Pons (tissue), 1 donor: Measurements from ENCODE around the gene PRDM2.
"Not testable (repeated sequence)": the region's sequence is repeated elsewhere in the genome, so short reads cannot be mapped to it uniquely, and the experiment has no call there.

Experiments used
- DNase-seq: peaks from one replicate; pipeline ENCODE4 v3.0.0-alpha.2; 2016; ENCODE audit warnings: low spot score

Gene PRDM2, protein sequence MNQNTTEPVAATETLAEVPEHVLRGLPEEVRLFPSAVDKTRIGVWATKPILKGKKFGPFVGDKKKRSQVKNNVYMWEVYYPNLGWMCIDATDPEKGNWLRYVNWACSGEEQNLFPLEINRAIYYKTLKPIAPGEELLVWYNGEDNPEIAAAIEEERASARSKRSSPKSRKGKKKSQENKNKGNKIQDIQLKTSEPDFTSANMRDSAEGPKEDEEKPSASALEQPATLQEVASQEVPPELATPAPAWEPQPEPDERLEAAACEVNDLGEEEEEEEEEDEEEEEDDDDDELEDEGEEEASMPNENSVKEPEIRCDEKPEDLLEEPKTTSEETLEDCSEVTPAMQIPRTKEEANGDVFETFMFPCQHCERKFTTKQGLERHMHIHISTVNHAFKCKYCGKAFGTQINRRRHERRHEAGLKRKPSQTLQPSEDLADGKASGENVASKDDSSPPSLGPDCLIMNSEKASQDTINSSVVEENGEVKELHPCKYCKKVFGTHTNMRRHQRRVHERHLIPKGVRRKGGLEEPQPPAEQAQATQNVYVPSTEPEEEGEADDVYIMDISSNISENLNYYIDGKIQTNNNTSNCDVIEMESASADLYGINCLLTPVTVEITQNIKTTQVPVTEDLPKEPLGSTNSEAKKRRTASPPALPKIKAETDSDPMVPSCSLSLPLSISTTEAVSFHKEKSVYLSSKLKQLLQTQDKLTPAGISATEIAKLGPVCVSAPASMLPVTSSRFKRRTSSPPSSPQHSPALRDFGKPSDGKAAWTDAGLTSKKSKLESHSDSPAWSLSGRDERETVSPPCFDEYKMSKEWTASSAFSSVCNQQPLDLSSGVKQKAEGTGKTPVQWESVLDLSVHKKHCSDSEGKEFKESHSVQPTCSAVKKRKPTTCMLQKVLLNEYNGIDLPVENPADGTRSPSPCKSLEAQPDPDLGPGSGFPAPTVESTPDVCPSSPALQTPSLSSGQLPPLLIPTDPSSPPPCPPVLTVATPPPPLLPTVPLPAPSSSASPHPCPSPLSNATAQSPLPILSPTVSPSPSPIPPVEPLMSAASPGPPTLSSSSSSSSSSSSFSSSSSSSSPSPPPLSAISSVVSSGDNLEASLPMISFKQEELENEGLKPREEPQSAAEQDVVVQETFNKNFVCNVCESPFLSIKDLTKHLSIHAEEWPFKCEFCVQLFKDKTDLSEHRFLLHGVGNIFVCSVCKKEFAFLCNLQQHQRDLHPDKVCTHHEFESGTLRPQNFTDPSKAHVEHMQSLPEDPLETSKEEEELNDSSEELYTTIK (N-terminal part only)

GRCh38 chr1:13699936-13700520, at the start of gene PRDM2:
TSS of gene PRDM2 (plus strand) at chr1:13700188. CDS start at chr1:13715606, 15,418 bp downstream.
- no peak for DNase-seq

DNA sequence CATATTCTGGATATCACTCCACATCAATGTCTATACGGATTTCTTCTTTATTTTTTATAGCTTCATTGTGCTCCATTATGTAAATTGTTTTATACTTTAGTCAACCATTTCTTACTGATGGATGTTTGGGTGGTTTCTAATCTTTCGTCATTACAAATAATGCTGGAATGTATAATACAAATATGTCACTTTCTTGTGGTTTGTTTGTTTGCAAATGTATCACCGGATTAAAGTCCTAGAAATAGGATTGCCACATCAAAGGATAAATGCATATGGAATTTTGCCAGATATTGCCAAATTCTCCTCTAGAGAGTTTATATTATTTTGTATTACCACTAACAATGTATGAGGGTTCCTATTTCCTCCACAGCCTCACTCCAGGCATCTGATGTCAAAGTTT, 48.7 kb upstream of the PRDM2 start:
- DNase-seq = no peak

- DNase-seq = no peak
Observed at GRCh38 chr1:13652238-13652637, 47.8 kb upstream of the PRDM2 start.

DNA sequence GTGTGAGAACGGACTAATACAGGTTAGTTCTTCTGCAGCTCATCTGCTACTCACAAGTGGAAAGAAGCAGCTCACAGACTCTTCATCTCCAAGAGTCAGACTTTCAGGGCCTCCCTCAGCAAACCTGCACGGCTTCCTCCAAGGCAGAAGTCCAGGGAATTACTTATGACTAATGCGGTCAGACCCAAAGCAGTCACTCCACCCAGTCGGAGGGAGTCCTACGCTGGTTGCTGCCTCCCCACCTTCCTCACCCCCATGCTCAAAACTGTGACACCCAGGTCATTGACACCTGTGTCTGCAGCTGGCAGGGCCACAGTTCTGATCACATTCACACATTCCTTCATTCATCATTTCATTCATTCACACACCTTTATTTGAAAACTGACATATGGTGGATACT, 38.4 kb upstream of the PRDM2 start:
- no peak for DNase-seq

DNA sequence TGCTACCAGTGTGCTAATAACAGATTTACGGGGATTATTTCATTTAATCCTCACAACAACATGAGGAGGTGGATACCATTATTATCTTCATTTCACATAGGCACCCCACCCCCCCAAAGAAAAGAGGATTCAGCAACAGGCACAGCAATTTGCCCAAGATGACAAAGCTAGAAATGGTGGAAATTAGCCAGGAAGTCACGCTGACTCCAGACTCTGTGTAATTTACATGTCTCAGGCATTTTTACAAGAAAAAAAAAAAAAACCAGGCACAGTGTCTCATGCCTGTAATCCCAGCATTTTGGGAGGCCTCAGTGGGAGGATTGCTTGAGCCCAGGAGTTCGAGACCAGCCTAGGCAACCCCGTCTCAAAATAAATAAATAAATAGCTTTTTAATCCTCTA, 37.5 kb upstream of the PRDM2 start:
- DNase-seq = no peak

DNA sequence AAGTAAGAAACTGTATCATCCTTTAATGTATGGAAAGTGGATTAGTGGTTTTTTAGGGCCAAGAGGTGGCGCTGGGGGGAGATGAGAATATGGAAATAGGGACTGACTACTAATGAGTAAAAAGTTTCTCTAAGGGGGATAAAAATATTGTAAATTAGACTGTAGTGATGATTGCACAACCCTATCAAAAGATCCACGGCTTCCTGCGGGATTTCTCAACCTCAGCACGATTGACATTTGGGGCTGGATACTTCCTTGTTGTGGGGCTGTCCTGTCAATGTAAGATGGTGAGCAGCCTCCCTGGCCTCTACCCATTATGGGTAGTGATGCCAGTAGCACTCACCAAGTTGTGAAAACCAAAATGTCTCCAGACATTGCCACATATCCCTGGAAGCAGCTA, 36.0 kb upstream of the PRDM2 start:
- DNase-seq = no peak

GRCh38 chr1:13664451-13664850, 35.5 kb upstream of the PRDM2 start:
- no peak for DNase-seq

DNA sequence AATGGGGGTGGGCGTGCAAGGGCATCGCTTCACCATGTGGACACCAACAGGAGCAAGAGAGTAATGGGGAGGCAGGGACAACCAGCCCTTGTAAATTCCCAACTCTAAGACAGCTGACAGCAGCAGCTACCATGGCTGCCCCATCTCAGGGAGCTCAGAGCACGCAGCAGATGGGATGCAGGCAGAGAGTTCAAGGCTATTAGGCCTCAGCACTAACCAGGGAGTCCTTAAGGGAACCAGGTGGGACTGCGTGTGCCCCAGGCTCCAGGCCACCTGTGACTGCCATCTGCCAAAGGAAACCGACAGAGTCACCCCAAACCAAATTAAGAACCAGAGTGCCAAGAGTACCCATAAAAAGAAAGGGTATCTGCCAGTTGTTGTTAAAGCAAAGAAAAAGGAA, 33.7 kb upstream of the PRDM2 start:
- DNase-seq = no peak

- no peak for DNase-seq
Observed at GRCh38 chr1:13667691-13668090, 32.3 kb upstream of the PRDM2 start.

DNA sequence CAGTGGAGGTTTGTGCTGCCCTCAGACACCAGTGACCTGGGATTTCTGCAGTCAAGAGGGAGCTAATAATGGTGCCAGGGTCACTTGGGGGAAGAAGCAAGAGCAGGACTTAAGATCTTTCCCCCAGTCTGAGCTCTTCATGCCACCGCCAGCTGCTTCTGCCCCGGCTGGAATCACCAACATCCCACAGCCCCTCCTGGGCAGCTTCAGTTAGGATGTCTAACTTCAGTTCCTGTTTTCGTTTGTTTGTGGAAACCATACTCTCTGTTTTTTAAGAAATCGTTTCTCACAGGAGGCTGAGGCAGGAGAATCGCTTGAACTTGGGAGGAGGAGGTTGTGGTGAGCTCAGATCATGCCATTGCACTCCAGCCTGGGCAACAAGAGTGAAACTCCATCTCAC, 25.6 kb upstream of the PRDM2 start:
- DNase-seq = no peak

- DNase-seq = no peak
Observed at GRCh38 chr1:13675151-13675651, 24.8 kb upstream of the PRDM2 start.

DNA sequence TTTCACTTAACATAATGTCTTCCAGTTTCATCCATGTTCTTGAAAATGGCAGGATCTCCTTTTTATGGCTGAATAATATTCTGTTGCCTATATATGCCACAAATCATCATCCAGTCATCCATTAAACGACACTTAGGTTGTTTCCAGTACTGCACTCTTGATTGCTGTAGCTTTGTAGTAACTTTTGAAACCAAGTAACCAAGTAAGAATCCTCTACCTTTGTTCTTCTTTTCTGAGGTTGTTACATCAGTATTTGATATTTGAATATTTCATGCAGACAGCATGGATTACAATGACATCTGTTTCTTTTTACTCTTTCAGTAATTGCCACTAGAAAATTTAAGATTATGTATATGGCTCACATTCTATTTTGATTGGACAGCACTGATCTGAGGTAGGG, 22.1 kb upstream of the PRDM2 start:
- DNase-seq = no peak

DNA sequence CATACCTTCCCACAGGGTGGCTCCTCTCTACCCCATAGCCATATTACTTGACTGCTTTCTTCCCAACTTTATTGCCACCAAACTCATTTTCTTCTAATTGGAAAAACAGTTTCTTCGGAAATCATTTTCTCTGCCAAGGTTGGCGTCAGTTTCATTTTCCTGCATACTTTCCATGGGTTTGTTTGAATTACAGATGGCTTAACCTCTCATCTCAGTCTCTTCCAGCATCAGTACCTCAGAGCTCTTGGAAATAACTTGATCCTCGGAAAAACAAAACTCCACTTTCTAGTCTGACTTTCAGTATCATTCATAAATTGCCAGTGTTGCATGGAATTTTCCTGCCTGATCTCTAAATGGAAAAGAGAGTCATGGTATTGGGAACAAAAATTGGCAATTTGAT, 20.3 kb upstream of the PRDM2 start:
- no peak for DNase-seq

DNA sequence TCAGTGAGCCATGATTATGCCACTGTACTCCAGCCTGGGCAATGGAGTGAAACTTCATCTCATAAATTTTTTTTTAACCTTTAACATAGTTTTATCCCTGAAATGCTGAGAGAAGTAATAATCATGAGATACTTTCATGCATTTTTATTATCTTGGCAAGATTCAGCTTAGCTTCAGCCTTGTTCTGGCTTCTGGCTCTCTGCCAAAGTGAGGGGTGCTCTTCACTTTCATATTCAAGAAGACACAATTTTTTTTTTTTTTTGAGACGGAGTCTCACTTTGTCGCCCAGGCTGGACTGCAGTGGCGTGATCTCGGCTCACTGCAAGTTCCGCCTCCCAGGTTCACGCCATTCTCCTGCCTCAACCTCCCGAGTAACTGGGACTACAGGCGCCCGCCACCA, 19.4 kb upstream of the PRDM2 start:
- DNase-seq = not testable (repeated sequence)

- DNase-seq = no peak
Observed at GRCh38 chr1:13681921-13682320, 18.1 kb upstream of the PRDM2 start.

GRCh38 chr1:13682444-13682843, 17.5 kb upstream of the PRDM2 start:
- DNase-seq = no peak

GRCh38 chr1:13683206-13683605, 16.8 kb upstream of the PRDM2 start:
- no peak for DNase-seq

DNA sequence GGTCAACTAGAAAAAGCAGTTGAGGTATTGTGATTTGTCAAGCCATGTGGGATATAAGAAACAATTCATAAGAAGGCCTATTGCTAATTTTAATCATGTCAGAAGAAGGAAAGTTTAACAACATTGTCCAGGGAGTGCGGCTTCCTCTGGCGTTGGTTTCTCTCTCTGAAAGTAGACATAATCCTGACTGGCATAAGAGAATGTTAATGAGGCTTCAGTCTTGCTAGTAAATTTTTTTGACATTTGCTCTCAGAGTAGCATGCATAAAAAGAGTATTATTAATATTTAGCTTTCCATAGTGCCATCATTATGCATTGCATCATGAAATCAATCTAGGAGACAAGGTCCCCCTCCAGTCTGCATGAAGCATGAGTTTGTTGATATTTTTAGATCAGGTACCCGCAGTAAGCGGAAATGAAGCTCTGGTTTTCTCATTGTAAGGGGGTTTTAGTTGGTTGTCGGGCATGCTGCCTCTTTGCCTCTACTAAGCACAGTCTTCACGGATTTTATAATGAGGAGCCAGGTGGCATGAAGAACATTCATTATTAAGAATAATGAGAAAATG, 12.8 kb upstream of the PRDM2 start:
- no peak for DNase-seq

- not testable (repeated sequence) for DNase-seq
Observed at GRCh38 chr1:13693094-13693493, 6.9 kb upstream of the PRDM2 start.

GRCh38 chr1:13694886-13695684, 4.9 kb upstream of the PRDM2 start:
- no peak for DNase-seq

DNA sequence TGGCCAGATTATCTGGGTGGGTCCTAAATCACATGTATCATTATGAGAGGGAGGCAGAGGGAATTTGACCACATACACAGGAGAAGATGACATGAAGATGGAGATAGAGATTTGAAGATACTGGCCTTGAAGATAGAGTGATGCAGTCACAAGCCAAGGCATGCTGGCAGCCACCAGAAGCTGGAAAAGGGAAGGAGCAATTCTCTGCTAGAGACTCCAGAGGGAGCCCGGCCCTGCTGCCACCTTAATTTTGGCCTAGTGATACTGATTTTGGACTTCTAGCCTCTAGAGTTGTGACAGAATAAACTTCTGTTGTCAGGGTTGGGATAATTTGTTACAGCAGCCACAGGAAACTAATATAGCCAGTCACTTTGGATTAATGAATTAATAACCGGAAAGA, 2.2 kb upstream of the PRDM2 start:
- no peak for DNase-seq
